DOHH2 (cell line): ENCODE data around the gene FADD.

Source experiments
- EZH2phosphoT487 ChIP-seq: fragments of 200-600 bp; sonication (generic); IDR thresholded peaks from 2 replicates; pipeline ENCODE4 v1.6.1; 2017; ENCODE audit warnings: borderline replicate concordance, mild to moderate bottlenecking, antibody characterized with exemption, low read length, moderate library complexity, mixed read lengths
- TF ChIP-seq, protein P1 (sequence below): fragments of 200-600 bp; sonication (generic); IDR thresholded peaks from one replicate; pipeline ENCODE4 v1.5.1; 2014; ENCODE audit warnings: antibody characterized with exemption, mild to moderate bottlenecking, low read depth, low read length; ENCODE audit not compliant: poor library complexity, severe bottlenecking

DNA sequence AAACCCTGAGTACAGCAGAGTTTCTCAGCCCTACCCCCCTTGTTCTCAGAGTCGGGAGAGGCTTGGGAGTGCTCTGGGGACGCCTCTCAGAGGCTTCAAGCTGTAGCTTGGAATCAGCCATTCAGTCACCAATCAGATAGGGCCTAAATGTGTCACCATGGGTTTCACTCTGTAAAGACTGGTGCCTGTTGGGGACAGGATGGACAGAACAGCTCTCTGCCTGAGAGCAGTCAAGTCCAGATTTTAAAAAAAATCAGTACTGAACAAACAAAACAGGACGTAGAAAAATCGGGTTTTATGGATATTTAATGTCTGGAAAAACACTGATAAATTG is 1.3 kb downstream of the FADD start:
- TF ChIP-seq, protein P1, sequence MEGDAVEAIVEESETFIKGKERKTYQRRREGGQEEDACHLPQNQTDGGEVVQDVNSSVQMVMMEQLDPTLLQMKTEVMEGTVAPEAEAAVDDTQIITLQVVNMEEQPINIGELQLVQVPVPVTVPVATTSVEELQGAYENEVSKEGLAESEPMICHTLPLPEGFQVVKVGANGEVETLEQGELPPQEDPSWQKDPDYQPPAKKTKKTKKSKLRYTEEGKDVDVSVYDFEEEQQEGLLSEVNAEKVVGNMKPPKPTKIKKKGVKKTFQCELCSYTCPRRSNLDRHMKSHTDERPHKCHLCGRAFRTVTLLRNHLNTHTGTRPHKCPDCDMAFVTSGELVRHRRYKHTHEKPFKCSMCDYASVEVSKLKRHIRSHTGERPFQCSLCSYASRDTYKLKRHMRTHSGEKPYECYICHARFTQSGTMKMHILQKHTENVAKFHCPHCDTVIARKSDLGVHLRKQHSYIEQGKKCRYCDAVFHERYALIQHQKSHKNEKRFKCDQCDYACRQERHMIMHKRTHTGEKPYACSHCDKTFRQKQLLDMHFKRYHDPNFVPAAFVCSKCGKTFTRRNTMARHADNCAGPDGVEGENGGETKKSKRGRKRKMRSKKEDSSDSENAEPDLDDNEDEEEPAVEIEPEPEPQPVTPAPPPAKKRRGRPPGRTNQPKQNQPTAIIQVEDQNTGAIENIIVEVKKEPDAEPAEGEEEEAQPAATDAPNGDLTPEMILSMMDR: no peak
- TF ChIP-seq EZH2phosphoT487: no peak
